Uterus (tissue), 4 donors: Measurements from ENCODE around the gene GPRIN3. TPM values are rescaled to one million over a fixed set of nuclear protein-coding genes. Genes with fewer than 3 reads are reported as not detected.

Source experiments
- DNase-seq, 2 donors: peaks; one replicate each; pipeline ENCODE4 v3.0.0-alpha.2; 2019 to 2020
- H3K27ac ChIP-seq, 2 donors: fragments of 200-600 bp; sonication (generic); 1 replicate in 1 of 2; 2 replicates in 1 of 2; pipeline ENCODE4 v1.5.1; 2016 to 2018
- H3K27me3 ChIP-seq, 2 donors: fragments of 200-600 bp; sonication (generic); one replicate each; pipeline ENCODE4 v1.5.1; 2018 to 2019; ENCODE audit warnings: control low read depth in 1 of 2
- H3K36me3 ChIP-seq, 2 donors: fragments of 200-600 bp; sonication (generic); one replicate each; pipeline ENCODE4 v1.5.1; 2019; ENCODE audit warnings: control low read depth in 1 of 2
- H3K4me1 ChIP-seq, 2 donors: fragments of 200-600 bp; sonication (generic); one replicate each; pipeline ENCODE4 v1.5.1; 2018 to 2019; ENCODE audit warnings: control low read depth in 1 of 2
- H3K4me3 ChIP-seq, 2 donors: fragments of 200-600 bp; sonication (generic); 1 replicate in 1 of 2; 2 replicates in 1 of 2; pipeline ENCODE4 v1.5.1; 2018 to 2019; ENCODE audit warnings: mild to moderate bottlenecking in 1 of 2
- H3K9me3 ChIP-seq, 2 donors: fragments of 200-600 bp; sonication (generic); one replicate each; pipeline ENCODE4 v1.5.1; 2019; ENCODE audit warnings: control low read depth in 1 of 2
- CTCF ChIP-seq, 4 experiments: fragments of 200-600 bp in 2 of 4; fragments of 450-650 bp in 2 of 4; sonication (generic) in 2 of 4; IDR thresholded peaks; one replicate each; pipeline ENCODE4 v1.5.1; 2016 to 2019; ENCODE audit warnings: antibody characterized with exemption in 4 of 4, mild to moderate bottlenecking in 2 of 4, moderate library complexity in 1 of 4
- POLR2A ChIP-seq, 2 donors: fragments of 450-650 bp; IDR thresholded peaks; one replicate each; pipeline ENCODE4 v1.6.1; 2016; ENCODE audit warnings: antibody characterized with exemption in 2 of 2, mild to moderate bottlenecking in 1 of 2, moderate library complexity in 1 of 2
- intact Hi-C: fragments of 100-400 bp; cut with DNase I; formaldehyde crosslinking; loops from one replicate; pipeline ENCODE4 v1.15.1; 2023; ENCODE audit warnings: low total_unique reads
- total RNA-seq, 4 donors: library from RNA; depleted of rRNA in 3 of 4; stranded (reverse); fragments of >200 nt in 3 of 4; gene quantifications; one replicate each; pipeline versions ENCODE4 v1.1.0 to v1.2.4, GENCODE V29; 2014 to 2023
- donor health status: DM: yes; HTN: yes; CAD: no.

GPRIN3 gene
- total RNA-seq, 4 donors from 2014 or later: 1.2 to 9.7 (median 3.2) TPM

- no peak overlapping the region for H3K27ac ChIP-seq
- no peaks in the 10 kb centered on the region for H3K27me3 ChIP-seq
- TF ChIP-seq CTCF (IDR thresholded peaks at IDR 0.05) (no peak), POLR2A (IDR thresholded peaks at IDR 0.05) (no peak)
- no peak overlapping the region for H3K4me3 ChIP-seq
- no peaks in the 10 kb centered on the region for H3K36me3 ChIP-seq
- H3K9me3 ChIP-seq: no peaks in the 10 kb centered on the region
- no peak for DNase-seq
- H3K4me1 ChIP-seq: no peaks in the 10 kb centered on the region
- intact Hi-C loops: no loop called here
Measured at GRCh38 chr4:89303177-89303576, 4.4 kb downstream of the GPRIN3 start.

- no peak for DNase-seq
- Histone ChIP-seq H3K9me3 (no peaks in the 10 kb centered on the region), H3K27me3 (no peaks in the 10 kb centered on the region), H3K36me3 (no peaks in the 10 kb centered on the region), H3K27ac (no peak overlapping the region), H3K4me1 (no peaks in the 10 kb centered on the region), H3K4me3 (no peak overlapping the region)
- intact Hi-C loops: no loop called here
- TF ChIP-seq POLR2A (IDR thresholded peaks at IDR 0.05) (no peak), CTCF (IDR thresholded peaks at IDR 0.05) (no peak)
Measured at GRCh38 chr4:89301902-89302301, 5.7 kb downstream of the GPRIN3 start.

GRCh38 chr4:89301003-89301402 is 6.6 kb downstream of the GPRIN3 start:
- intact Hi-C loops: no loop called here
- no peak overlapping the region for H3K27ac ChIP-seq
- H3K9me3 ChIP-seq: no peaks in the 10 kb centered on the region
- TF ChIP-seq CTCF (IDR thresholded peaks at IDR 0.05) (no peak), POLR2A (IDR thresholded peaks at IDR 0.05) (no peak)
- H3K27me3 ChIP-seq: no peaks in the 10 kb centered on the region
- H3K4me3 ChIP-seq: no peak overlapping the region
- no peaks in the 10 kb centered on the region for H3K36me3 ChIP-seq
- DNase-seq: no peak
- H3K4me1 ChIP-seq: no peaks in the 10 kb centered on the region

- Histone ChIP-seq H3K27ac (no peak overlapping the region), H3K4me1 (no peaks in the 10 kb centered on the region), H3K36me3 (no peaks in the 10 kb centered on the region), H3K4me3 (no peak overlapping the region), H3K27me3 (no peaks in the 10 kb centered on the region), H3K9me3 (no peaks in the 10 kb centered on the region)
- DNase-seq: no peak
- TF ChIP-seq POLR2A (IDR thresholded peaks at IDR 0.05) (no peak), CTCF (IDR thresholded peaks at IDR 0.05) (no peak)
- intact Hi-C loops: no loop called here
Measured at GRCh38 chr4:89300499-89300898, 7.1 kb downstream of the GPRIN3 start.

GRCh38 chr4:89300060-89300459 is 7.5 kb downstream of the GPRIN3 start:
- H3K27ac ChIP-seq: no peak overlapping the region

More at GRCh38 chr4:89300060-89300459, 7.5 kb downstream of the GPRIN3 start:
- H3K36me3 ChIP-seq: no peaks in the 10 kb centered on the region
- no peaks in the 10 kb centered on the region for H3K27me3 ChIP-seq
- no peak overlapping the region for H3K4me3 ChIP-seq
- intact Hi-C loops: no loop called here
- H3K9me3 ChIP-seq: no peaks in the 10 kb centered on the region
- TF ChIP-seq CTCF (IDR thresholded peaks at IDR 0.05): no peak
- TF ChIP-seq POLR2A (IDR thresholded peaks at IDR 0.05): no peak
- H3K4me1 ChIP-seq: no peaks in the 10 kb centered on the region
- DNase-seq: no peak
